DOHH2 (cell line): ENCODE results near the gene MTCL1.

Experiments
- EZH2phosphoT487 ChIP-seq: fragments of 200-600 bp; sonication (generic); IDR thresholded peaks from 2 replicates; pipeline ENCODE4 v1.6.1; 2017; ENCODE audit warnings: borderline replicate concordance, mild to moderate bottlenecking, antibody characterized with exemption, low read length, moderate library complexity, mixed read lengths
- TF ChIP-seq, protein P1 (sequence below): fragments of 200-600 bp; sonication (generic); IDR thresholded peaks from one replicate; pipeline ENCODE4 v1.5.1; 2014; ENCODE audit warnings: antibody characterized with exemption, mild to moderate bottlenecking, low read depth, low read length; ENCODE audit not compliant: poor library complexity, severe bottlenecking

GRCh38 chr18:8686611-8687010 lies 18.7 kb upstream of the MTCL1 start:
- TF ChIP-seq, protein P1, sequence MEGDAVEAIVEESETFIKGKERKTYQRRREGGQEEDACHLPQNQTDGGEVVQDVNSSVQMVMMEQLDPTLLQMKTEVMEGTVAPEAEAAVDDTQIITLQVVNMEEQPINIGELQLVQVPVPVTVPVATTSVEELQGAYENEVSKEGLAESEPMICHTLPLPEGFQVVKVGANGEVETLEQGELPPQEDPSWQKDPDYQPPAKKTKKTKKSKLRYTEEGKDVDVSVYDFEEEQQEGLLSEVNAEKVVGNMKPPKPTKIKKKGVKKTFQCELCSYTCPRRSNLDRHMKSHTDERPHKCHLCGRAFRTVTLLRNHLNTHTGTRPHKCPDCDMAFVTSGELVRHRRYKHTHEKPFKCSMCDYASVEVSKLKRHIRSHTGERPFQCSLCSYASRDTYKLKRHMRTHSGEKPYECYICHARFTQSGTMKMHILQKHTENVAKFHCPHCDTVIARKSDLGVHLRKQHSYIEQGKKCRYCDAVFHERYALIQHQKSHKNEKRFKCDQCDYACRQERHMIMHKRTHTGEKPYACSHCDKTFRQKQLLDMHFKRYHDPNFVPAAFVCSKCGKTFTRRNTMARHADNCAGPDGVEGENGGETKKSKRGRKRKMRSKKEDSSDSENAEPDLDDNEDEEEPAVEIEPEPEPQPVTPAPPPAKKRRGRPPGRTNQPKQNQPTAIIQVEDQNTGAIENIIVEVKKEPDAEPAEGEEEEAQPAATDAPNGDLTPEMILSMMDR = no peak
- TF ChIP-seq EZH2phosphoT487 = no peak
